AG09319 (cell line): ENCODE results near the gene TRIML2.

Experiments
- DNase-seq: peaks from one replicate; pipeline ENCODE4 v3.0.0-alpha.2; 2010; ENCODE audit warnings: low read depth; ENCODE audit errors: extremely low read depth
- TF ChIP-seq, protein P1 (sequence below): IDR thresholded peaks from 2 replicates; pipeline ENCODE4 v1.5.1; 2011; ENCODE audit warnings: low read depth, mild to moderate bottlenecking, inconsistent platforms, low read length, moderate library complexity

Gene TRIML2, protein sequence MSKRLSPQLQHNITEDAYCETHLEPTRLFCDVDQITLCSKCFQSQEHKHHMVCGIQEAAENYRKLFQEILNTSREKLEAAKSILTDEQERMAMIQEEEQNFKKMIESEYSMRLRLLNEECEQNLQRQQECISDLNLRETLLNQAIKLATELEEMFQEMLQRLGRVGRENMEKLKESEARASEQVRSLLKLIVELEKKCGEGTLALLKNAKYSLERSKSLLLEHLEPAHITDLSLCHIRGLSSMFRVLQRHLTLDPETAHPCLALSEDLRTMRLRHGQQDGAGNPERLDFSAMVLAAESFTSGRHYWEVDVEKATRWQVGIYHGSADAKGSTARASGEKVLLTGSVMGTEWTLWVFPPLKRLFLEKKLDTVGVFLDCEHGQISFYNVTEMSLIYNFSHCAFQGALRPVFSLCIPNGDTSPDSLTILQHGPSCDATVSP

DNA sequence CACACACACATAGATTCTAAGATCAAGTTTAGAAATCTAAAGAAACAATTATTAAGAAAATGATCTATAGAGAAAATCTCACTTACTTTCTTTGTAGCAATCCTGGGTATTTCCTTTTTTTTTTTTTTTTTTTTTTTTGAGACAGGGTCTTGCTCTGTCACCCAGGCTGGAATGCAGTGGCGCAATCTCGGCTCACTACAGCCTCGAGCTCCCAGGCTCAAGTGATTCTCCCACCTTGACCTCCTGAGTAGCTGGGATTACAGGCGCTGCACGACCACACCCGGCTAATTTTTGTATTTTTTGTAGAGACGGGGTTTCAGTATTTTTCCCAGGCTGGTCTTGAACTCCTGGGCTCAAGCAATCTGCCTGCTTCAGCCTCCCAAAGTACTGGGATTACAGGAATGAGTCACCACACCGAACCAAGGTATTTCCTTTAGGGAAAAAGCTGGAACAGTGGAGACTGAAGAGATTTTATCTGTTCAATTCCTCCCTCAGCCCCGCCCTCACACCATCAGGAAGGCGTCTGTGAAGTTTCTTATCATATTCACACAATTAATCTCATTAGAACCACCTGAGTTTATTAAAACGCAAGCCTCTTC is at the start of gene TRIML2:
TRIML2 (minus strand) TSS at position 447 of the 599 bp plus-strand sequence. CDS start 4,235 bp downstream, outside the sequence.
- DNase-seq = no peak
- TF ChIP-seq, protein P1, sequence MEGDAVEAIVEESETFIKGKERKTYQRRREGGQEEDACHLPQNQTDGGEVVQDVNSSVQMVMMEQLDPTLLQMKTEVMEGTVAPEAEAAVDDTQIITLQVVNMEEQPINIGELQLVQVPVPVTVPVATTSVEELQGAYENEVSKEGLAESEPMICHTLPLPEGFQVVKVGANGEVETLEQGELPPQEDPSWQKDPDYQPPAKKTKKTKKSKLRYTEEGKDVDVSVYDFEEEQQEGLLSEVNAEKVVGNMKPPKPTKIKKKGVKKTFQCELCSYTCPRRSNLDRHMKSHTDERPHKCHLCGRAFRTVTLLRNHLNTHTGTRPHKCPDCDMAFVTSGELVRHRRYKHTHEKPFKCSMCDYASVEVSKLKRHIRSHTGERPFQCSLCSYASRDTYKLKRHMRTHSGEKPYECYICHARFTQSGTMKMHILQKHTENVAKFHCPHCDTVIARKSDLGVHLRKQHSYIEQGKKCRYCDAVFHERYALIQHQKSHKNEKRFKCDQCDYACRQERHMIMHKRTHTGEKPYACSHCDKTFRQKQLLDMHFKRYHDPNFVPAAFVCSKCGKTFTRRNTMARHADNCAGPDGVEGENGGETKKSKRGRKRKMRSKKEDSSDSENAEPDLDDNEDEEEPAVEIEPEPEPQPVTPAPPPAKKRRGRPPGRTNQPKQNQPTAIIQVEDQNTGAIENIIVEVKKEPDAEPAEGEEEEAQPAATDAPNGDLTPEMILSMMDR = no peak

DNA sequence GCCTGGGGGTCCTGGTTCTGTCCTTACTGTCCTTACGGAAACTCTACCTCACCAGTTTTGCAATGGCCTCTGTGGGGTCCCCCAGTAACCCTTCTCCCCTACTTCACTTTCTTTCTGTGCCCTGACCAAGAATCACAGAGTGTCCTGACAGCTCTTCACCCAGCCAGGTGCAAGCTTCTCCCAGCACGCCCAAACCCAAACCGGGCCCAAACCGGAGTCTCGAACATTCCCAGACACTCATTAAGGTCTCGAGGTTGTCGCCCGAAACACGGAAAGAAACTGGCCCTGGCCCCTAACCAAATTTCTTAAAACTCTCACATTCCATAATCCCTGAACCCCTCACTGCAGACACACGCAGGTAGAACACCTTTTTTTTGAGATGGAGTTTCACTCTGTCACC is 48.9 kb upstream of the TRIML2 start:
- TF ChIP-seq, protein P1 = no peak
- DNase-seq = no peak

DNA sequence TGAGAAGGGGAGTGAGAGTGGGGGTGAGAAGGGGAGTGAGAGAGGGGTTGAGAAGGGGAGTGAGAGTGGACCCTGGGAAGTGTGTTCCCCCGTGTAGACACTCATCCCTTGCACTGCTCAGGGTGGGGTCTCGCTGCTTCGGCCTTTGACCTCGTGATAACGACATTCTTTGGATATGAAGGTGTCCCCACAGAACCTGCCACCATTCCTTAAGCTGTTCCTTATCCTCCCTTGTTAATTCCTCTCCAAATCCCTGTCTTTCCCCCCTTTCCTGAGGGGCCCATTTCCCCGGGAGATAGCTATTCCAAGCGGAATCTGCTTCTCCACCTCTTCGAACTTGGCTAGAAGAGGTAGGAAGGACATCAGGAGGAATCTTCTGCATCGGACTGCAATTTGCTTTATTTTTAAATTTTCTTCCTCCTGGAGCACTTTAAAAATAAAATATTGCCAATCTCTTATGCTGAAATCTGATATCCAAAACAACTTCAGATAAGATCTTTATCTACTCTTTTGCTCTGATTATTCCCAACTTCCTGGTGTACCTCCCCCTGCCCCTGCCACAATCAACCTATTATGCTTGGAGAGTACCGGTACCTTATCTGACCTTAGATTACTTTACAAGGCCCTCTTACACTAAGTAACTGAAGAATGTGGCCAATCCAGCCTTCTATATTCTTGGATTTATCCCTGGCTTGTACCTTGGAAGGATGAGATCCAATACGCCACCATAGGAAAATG is 45.4 kb upstream of the TRIML2 start:
- no peak for DNase-seq
- TF ChIP-seq, protein P1 = no peak

DNA sequence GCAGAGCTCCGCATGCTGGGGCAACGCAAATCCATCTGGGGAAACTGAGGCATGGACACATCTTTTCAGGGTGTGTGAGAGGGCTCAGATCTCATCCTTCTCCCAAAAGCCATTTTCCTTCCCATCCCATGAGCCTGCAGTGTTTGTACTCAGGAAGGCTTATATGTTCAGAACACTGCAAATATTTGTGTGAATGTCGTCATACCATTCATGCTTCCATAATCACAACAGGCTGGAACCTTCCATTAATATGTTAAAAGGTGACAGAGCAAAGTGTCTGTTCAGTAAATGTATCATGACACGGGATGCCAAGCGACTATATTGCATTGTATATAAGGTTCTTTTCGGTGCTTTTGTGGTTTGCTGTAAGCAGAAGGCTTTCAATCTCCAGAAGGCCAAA is 38.4 kb upstream of the TRIML2 start:
- DNase-seq = no peak
- TF ChIP-seq, protein P1 = no peak

DNA sequence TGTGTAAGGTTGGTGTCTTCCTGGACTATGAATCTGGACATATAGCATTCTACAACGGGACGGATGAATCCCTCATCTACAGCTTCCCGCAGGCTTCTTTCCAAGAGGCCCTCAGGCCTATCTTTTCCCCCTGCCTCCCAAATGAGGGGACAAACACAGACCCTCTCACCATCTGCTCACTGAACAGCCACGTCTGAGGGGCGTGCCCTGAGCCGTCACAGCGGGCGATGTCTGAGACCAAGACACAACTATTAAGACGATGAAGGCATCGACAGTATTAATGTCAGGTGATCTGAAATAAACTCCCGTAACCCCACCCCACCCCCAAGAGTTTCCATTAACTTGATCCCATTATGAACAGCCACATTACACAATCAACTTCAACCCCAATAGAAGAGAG is 37.8 kb upstream of the TRIML2 start:
- TF ChIP-seq, protein P1 = no peak
- DNase-seq = no peak

DNA sequence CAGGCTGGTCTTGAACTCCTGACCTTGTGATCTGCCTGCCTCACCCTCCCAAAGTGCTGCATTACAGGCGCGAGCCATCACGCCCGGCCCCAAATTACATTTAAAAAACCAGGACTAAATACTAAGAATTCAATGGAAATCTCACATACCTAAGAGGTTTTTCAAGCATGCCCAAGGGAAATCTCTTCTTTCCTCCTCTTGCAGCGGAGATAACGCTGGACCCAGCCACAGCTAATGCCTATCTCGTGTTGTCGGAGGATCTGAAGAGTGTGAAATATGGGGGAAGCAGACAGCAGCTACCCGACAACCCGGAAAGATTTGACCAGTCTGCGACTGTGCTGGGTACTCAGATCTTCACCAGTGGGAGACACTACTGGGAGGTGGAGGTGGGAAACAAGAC is 37.2 kb upstream of the TRIML2 start:
- TF ChIP-seq, protein P1 = no peak
- DNase-seq = no peak

DNA sequence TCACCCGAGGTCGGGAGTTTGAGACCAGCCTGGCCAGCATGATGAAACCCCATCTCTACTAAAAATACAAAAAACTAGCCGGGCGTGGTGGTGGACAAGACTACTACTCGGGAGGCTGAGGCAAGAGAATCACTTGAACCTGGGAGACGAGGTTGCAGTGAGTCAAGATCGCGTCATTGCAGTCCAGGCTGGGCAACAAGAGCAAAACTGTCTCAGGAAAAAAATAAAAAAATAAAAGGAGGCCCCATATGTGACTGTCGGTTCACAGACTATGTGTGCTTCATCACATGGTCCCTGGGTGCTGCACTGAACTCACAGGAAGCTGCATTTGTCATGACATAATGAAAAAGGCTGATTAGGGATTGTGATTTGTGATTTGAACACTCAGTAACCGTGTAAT is 36.2 kb upstream of the TRIML2 start:
- no peak for DNase-seq
- TF ChIP-seq, protein P1 = no peak
